ENCODE measurements around the gene OSBP.
A peak's percentile ranks its signal among the peaks of the same experiment; 100 is the strongest.
"Not testable (repeated sequence)": the region's sequence is repeated elsewhere in the genome, so short reads cannot be mapped to it uniquely, and the experiment has no call there.

OSBP gene

GRCh38 chr11:59615637-59616395 is at the start of gene OSBP:
TSS of gene OSBP (minus strand) at chr11:59615774. CDS start at chr11:59615664, 110 bp downstream.
- DNase-seq = peak; percentile 100

- DNase-seq = no peak
These were observed 45.0 kb upstream of the OSBP start for GRCh38 chr11:59660621-59661020.

GRCh38 chr11:59659981-59660380 is 44.4 kb upstream of the OSBP start:
- no peak for DNase-seq

GRCh38 chr11:59658036-59658435 is 42.5 kb upstream of the OSBP start:
- DNase-seq = no peak

GRCh38 chr11:59654893-59655292 is 39.3 kb upstream of the OSBP start:
- no peak for DNase-seq

GRCh38 chr11:59647245-59647980 is 31.8 kb upstream of the OSBP start:
- DNase-seq = no peak

GRCh38 chr11:59644528-59644927 is 29.0 kb upstream of the OSBP start:
- no peak for DNase-seq

- no peak for DNase-seq
These were observed 27.8 kb upstream of the OSBP start for GRCh38 chr11:59643390-59643789.

GRCh38 chr11:59641156-59641555 is 25.6 kb upstream of the OSBP start:
- DNase-seq = no peak

- no peak for DNase-seq
These were observed 14.9 kb upstream of the OSBP start for GRCh38 chr11:59630493-59630892.

GRCh38 chr11:59629996-59630395 is 14.4 kb upstream of the OSBP start:
- no peak for DNase-seq

- not testable (repeated sequence) for DNase-seq
These were observed 11.4 kb upstream of the OSBP start for GRCh38 chr11:59626969-59627368.

GRCh38 chr11:59625703-59626102 is 10.1 kb upstream of the OSBP start:
- no peak for DNase-seq

- no peak for DNase-seq
These were observed 2.3 kb upstream of the OSBP start for GRCh38 chr11:59617876-59618275.

GRCh38 chr11:59616396-59616982 is 915 bp upstream of the OSBP start:
- peak; percentile 71 for DNase-seq

- no peak for DNase-seq
These were observed 396 bp downstream of the OSBP start for GRCh38 chr11:59615120-59615636.

- DNase-seq = no peak
These were observed 1.1 kb downstream of the OSBP start for GRCh38 chr11:59614277-59615119.

- no peak for DNase-seq
These were observed 3.7 kb downstream of the OSBP start for GRCh38 chr11:59611570-59612565.

GRCh38 chr11:59610289-59610688 is 5.3 kb downstream of the OSBP start:
- no peak for DNase-seq

GRCh38 chr11:59607703-59608454 is 7.7 kb downstream of the OSBP start:
- no peak for DNase-seq

- no peak for DNase-seq
These were observed 13.1 kb downstream of the OSBP start for GRCh38 chr11:59602432-59602831.

All from GF-D8 (cell line).